Stomach (tissue), 19 donors: ENCODE data around the gene GLG1. TPM values are rescaled to one million over a fixed set of nuclear protein-coding genes. Genes with fewer than 3 reads are reported as not detected.
A peak's percentile ranks its signal among the peaks of the same experiment; 100 is the strongest.
"Not testable (repeated sequence)": the region's sequence is repeated elsewhere in the genome, so short reads cannot be mapped to it uniquely, and the experiment has no call there.

Source experiments
- DNase-seq, 2 donors: peaks; one replicate each; pipeline versions ENCODE4 v3.0.0 to v3.0.0-alpha.2; 2013 to 2019
- H3K27ac ChIP-seq, 5 donors: fragments of 200-600 bp in 4 of 5; sonication (generic) in 4 of 5; one replicate each; pipeline ENCODE4 v1.5.1; 2013 to 2019; ENCODE audit warnings: mild to moderate bottlenecking in 1 of 5, moderate library complexity in 1 of 5
- H3K27me3 ChIP-seq, 3 donors: fragments of 200-600 bp; sonication (generic); one replicate each; pipeline ENCODE4 v1.5.1; 2017 to 2019; ENCODE audit warnings: mixed run types in 1 of 3
- H3K36me3 ChIP-seq, 4 donors: fragments of 200-600 bp; sonication (generic); 1 replicate in 3 of 4; 2 replicates in 1 of 4; pipeline ENCODE4 v1.5.1; 2016 to 2019
- H3K4me1 ChIP-seq, 4 donors: fragments of 200-600 bp; sonication (generic); one replicate each; pipeline ENCODE4 v1.5.1; 2016 to 2019
- H3K4me3 ChIP-seq, 4 donors: fragments of 200-600 bp; sonication (generic) in 3 of 4; one replicate each; pipeline ENCODE4 v1.5.1; 2016 to 2019; ENCODE audit warnings: mild to moderate bottlenecking in 1 of 4
- H3K9me3 ChIP-seq, 4 donors: fragments of 200-600 bp; sonication (generic); one replicate each; pipeline ENCODE4 v1.5.1; 2016 to 2019
- EP300 ChIP-seq: sonication (generic); formaldehyde crosslinking; IDR thresholded peaks from one replicate; pipeline ENCODE4 v1.6.1; 2017; ENCODE audit warnings: antibody characterized with exemption
- POLR2A ChIP-seq, 4 donors: fragments of 450-650 bp; IDR thresholded peaks; one replicate each; pipeline ENCODE4 v1.6.1; 2016; ENCODE audit warnings: antibody characterized with exemption in 4 of 4, control low read depth in 2 of 4, mild to moderate bottlenecking in 1 of 4, moderate library complexity in 1 of 4
- POLR2AphosphoS5 ChIP-seq, 3 donors: sonication (generic); formaldehyde crosslinking; IDR thresholded peaks; one replicate each; pipeline ENCODE4 v1.6.1; 2016; ENCODE audit warnings: antibody characterized with exemption in 3 of 3
- WGBS, 5 donors: extraction: QIAGEN DNeasy Blood & Tissue Kit in 3 of 5; methylation state at CpG; one replicate each; pipeline versions ENCODE4 v1.1.5 to v1.1.7; 2013 to 2018; 5-methylcytosine and 5-hydroxymethylcytosine counted together
- intact Hi-C: fragments of 100-400 bp; cut with DNase I; formaldehyde crosslinking; loops from one replicate; pipeline ENCODE4 v1.15.1; 2023; ENCODE audit warnings: low total_unique reads
- long read RNA-seq, 10 donors: transcript quantifications; one replicate each; lab custom pipeline, GENCODE V29; 2026
- polyA plus RNA-seq, 3 donors: library from polyadenylated mRNA; stranded (reverse); fragments of 200-250 nt; gene quantifications; one replicate each; pipeline ENCODE4 v1.2.3, GENCODE V29; 2013
- total RNA-seq, 5 donors: library from RNA; depleted of rRNA; stranded (reverse); fragments of >200 nt; gene quantifications; one replicate each; pipeline versions ENCODE4 v1.1.0 to v1.2.3, GENCODE V29; 2014 to 2016
- TF ChIP-seq, protein P1 (sequence below), 7 experiments: fragments of 450-650 bp in 4 of 7; fragments of 200-600 bp in 3 of 7; sonication (generic) in 3 of 7; IDR thresholded peaks; one replicate each; pipeline ENCODE4 v1.5.1; 2016 to 2019; ENCODE audit warnings: antibody characterized with exemption in 7 of 7, control low read depth in 2 of 7, mild to moderate bottlenecking in 1 of 7
- donor health status: healthy with polysubstance abuse.
- donor health status: Bipolar disorder and iron deficiency.
- donor health status: healthy.

GLG1 gene
- 100 to 1,000 TPM in 1 of 5 donors, 10 to 100 TPM in 4; 35.3 to 151 (median 83.6) TPM for total RNA-seq
- 10 to 100 TPM in 2 of 3 donors, 1 to 10 TPM in 1; 7.6 to 18.8 (median 14.6) TPM for polyA plus RNA-seq
- long read RNA-seq, donor 1, full-length matches to known transcripts, result 4 of 4 reads
- long read RNA-seq, donor 1, partial matches to known transcripts, result 0 of 4 reads
- long read RNA-seq, donor 1, other reads (novel, unspliced or antisense), result 0 of 4 reads
- long read RNA-seq, donor 2, full-length matches to known transcripts, result 9 of 9 reads
- long read RNA-seq, donor 2, partial matches to known transcripts, result 0 of 9 reads
- long read RNA-seq, donor 2, other reads (novel, unspliced or antisense), result 0 of 9 reads
- long read RNA-seq, donor 3, full-length matches to known transcripts, result 5 of 5 reads
- long read RNA-seq, donor 3, partial matches to known transcripts, result 0 of 5 reads
- long read RNA-seq, donor 3, other reads (novel, unspliced or antisense), result 0 of 5 reads
- long read RNA-seq, donor 4, full-length matches to known transcripts, result 1 of 1 reads
- long read RNA-seq, donor 4, partial matches to known transcripts, result 0 of 1 reads
- long read RNA-seq, donor 4, other reads (novel, unspliced or antisense), result 0 of 1 reads
- long read RNA-seq, donor 5, full-length matches to known transcripts, result 15 of 15 reads
- long read RNA-seq, donor 5, partial matches to known transcripts, result 0 of 15 reads
- long read RNA-seq, donor 5, other reads (novel, unspliced or antisense), result 0 of 15 reads
- long read RNA-seq, donor 6, full-length matches to known transcripts, result 14 of 20 reads
- long read RNA-seq, donor 6, partial matches to known transcripts, result 6 of 20 reads
- long read RNA-seq, donor 6, other reads (novel, unspliced or antisense), result 0 of 20 reads
- long read RNA-seq, donor 7, full-length matches to known transcripts, result 9 of 20 reads
- long read RNA-seq, donor 7, partial matches to known transcripts, result 11 of 20 reads
- long read RNA-seq, donor 7, other reads (novel, unspliced or antisense), result 0 of 20 reads
- long read RNA-seq, donor 8, full-length matches to known transcripts, result 8 of 8 reads
- long read RNA-seq, donor 8, partial matches to known transcripts, result 0 of 8 reads
- long read RNA-seq, donor 8, other reads (novel, unspliced or antisense), result 0 of 8 reads
- long read RNA-seq, donor 9, full-length matches to known transcripts, result 8 of 8 reads
- long read RNA-seq, donor 9, partial matches to known transcripts, result 0 of 8 reads
- long read RNA-seq, donor 9, other reads (novel, unspliced or antisense), result 0 of 8 reads
- long read RNA-seq, donor 10, full-length matches to known transcripts, result 4 of 4 reads
- long read RNA-seq, donor 10, partial matches to known transcripts, result 0 of 4 reads
- long read RNA-seq, donor 10, other reads (novel, unspliced or antisense), result 0 of 4 reads

DNA sequence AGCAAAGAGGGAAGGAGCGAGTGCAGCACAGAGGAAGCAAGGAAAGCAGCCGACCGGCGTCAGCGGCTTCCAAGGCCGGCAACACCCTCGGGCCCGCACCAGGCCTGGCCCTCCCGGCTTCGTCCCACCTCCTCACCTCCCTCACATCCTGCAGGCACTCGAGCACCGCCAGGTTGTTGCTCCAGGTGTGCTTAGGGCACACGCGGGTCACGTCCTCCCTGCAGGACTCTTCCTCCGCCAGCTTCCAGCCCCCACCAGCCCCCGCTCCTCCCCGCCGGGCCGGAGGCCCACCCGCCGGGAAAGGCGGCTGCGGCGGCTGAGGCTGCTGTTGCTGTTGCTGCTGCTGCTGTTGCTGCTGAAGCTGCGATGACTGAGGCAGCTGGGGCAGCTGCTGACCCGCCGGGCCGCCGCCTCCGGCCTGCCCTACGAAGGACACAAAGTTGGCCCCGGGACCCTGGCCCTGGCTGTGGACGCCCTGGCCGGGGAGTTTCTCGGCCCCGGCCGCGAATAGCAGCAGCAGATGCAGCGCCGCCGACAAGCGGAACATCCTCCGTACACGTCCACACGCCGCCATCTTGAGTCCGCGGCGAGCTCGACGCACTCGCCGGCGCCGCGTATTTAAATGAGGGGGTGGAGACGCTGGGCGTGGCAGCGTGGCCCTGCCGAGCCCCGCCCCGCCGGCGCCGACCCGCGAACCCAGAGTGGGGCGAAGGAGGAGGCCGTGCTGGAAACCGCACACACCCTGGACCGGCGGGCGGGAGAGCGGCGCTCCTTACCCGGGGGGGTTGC is at the start of gene GLG1:
GLG1 (minus strand) TSS at position 594 of the 789 bp plus-strand sequence; CDS start at position 574, 20 bp downstream.
- intact Hi-C loops, result no loop called here
- H3K36me3 ChIP-seq, result no peaks in the 10 kb centered on the region
- H3K27me3 ChIP-seq, result no peaks in the 10 kb centered on the region
- H3K27ac ChIP-seq, result peak within 1 kb of the TSS; percentile 93 to 100 (median 97)
- H3K4me3 ChIP-seq, result peak within 1 kb of the TSS; percentile 82 to 94 (median 90)
- no peaks in the 10 kb centered on the region for H3K9me3 ChIP-seq
- DNase-seq, result peak; percentile 93 to 98
- 0 to 2% (median 1%) methylated on average over 30 to 77 of the region's 77 CpGs for WGBS, 5 donors
- peaks cover 23 to 51% (median 46%) of the 10 kb centered on the region in 4 donors for H3K4me1 ChIP-seq
- peak; percentile 63 to 97 (median 91) for TF ChIP-seq POLR2AphosphoS5 (IDR thresholded peaks at IDR 0.05)
- TF ChIP-seq, protein P1, sequence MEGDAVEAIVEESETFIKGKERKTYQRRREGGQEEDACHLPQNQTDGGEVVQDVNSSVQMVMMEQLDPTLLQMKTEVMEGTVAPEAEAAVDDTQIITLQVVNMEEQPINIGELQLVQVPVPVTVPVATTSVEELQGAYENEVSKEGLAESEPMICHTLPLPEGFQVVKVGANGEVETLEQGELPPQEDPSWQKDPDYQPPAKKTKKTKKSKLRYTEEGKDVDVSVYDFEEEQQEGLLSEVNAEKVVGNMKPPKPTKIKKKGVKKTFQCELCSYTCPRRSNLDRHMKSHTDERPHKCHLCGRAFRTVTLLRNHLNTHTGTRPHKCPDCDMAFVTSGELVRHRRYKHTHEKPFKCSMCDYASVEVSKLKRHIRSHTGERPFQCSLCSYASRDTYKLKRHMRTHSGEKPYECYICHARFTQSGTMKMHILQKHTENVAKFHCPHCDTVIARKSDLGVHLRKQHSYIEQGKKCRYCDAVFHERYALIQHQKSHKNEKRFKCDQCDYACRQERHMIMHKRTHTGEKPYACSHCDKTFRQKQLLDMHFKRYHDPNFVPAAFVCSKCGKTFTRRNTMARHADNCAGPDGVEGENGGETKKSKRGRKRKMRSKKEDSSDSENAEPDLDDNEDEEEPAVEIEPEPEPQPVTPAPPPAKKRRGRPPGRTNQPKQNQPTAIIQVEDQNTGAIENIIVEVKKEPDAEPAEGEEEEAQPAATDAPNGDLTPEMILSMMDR (IDR thresholded peaks at IDR 0.05), result peak in 1 of 7 experiments; percentile 4
- TF ChIP-seq EP300, result no peak
- TF ChIP-seq POLR2A (IDR thresholded peaks at IDR 0.05), result peak in 1 of 4 donors; percentile 78

GRCh38 chr16:74654536-74655050 is 47.7 kb upstream of the GLG1 start:
- WGBS, 5 donors, result 89 to 96% (median 93%) methylated on average over 3 of the region's 3 CpGs
- Histone ChIP-seq H3K27ac (peak overlapping the region in 1 of 5 donors; percentile 8), H3K4me1 (peaks cover 0 to 30% (median 15%) of the 10 kb centered on the region in 4 donors), H3K36me3 (peaks cover 13 to 79% (median 68%) of the 10 kb centered on the region in 4 donors), H3K27me3 (no peaks in the 10 kb centered on the region), H3K4me3 (no peak overlapping the region), H3K9me3 (no peaks in the 10 kb centered on the region)
- TF ChIP-seq EP300, result no peak
- TF ChIP-seq, protein P1 (IDR thresholded peaks at IDR 0.05), result no peak
- no peak for TF ChIP-seq POLR2AphosphoS5 (IDR thresholded peaks at IDR 0.05)
- TF ChIP-seq POLR2A (IDR thresholded peaks at IDR 0.05), result no peak
- intact Hi-C loops, result no loop called here
- no peak for DNase-seq

DNA sequence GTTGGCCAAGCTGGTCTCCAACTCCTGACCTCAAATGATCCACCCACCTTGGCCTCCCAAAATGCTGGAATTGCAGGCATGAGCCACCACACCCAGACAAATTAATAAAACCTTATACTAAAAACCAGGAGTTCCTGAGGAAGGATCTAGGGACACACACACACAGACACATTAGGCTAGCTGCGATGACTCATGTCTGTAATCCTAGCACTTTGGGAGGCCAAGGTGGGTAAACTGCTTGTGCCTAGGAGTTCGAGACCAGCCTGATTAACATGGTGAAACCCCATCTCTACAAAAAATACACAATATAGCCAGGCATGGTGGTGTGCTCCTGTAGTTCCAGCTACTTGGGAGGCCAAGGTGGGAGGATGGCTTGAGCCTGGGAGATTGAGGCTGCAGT is 46.0 kb upstream of the GLG1 start:
- peaks cover 0 to 13% (median 7%) of the 10 kb centered on the region in 4 donors for H3K4me1 ChIP-seq
- H3K4me3 ChIP-seq, H3K27ac ChIP-seq, DNase-seq, H3K27me3 ChIP-seq, intact Hi-C loops, H3K9me3 ChIP-seq: not testable (repeated sequence)
- H3K36me3 ChIP-seq, result peaks cover 16 to 79% (median 67%) of the 10 kb centered on the region in 4 donors
- WGBS, 5 donors, result 83 to 97% (median 89%) methylated on average over 2 of the region's 2 CpGs

- 38 to 56% (median 40%) methylated on average over 1 of the region's 1 CpG for WGBS, 5 donors
- intact Hi-C loops, result no loop called here
- H3K9me3 ChIP-seq, result no peaks in the 10 kb centered on the region
These were observed 45.3 kb upstream of the GLG1 start for GRCh38 chr16:74652249-74652648.

More at GRCh38 chr16:74652249-74652648, 45.3 kb upstream of the GLG1 start:
- TF ChIP-seq, protein P1 (IDR thresholded peaks at IDR 0.05), result no peak
- no peak for TF ChIP-seq POLR2A (IDR thresholded peaks at IDR 0.05)
- no peak for TF ChIP-seq POLR2AphosphoS5 (IDR thresholded peaks at IDR 0.05)
- TF ChIP-seq EP300, result no peak
- no peak overlapping the region for H3K27ac ChIP-seq
- no peaks in the 10 kb centered on the region for H3K27me3 ChIP-seq
- peaks cover 0 to 9% (median 4%) of the 10 kb centered on the region in 4 donors for H3K4me1 ChIP-seq
- no peak overlapping the region for H3K4me3 ChIP-seq
- H3K36me3 ChIP-seq, result peaks cover 21 to 79% (median 69%) of the 10 kb centered on the region in 4 donors
- no peak for DNase-seq
